GM12864 (cell line): Measurements from ENCODE around the gene HSPB7.

Source experiments
- DNase-seq: peaks from one replicate; pipeline ENCODE4 v3.0.0-alpha.2; 2011; ENCODE audit warnings: low read depth
- H3K4me3 ChIP-seq: 2 replicates; pipeline ENCODE4 v1.5.1; 2011; ENCODE audit warnings: mild to moderate bottlenecking, low read depth, low read length, control low read depth
- TF ChIP-seq, protein P1 (sequence below): IDR thresholded peaks from 2 replicates; pipeline ENCODE4 v1.5.1; 2011; ENCODE audit warnings: low read depth, mild to moderate bottlenecking, moderate library complexity, low read length, control low read depth, inconsistent platforms; ENCODE audit errors: missing control alignments

HSPB7 gene

DNA sequence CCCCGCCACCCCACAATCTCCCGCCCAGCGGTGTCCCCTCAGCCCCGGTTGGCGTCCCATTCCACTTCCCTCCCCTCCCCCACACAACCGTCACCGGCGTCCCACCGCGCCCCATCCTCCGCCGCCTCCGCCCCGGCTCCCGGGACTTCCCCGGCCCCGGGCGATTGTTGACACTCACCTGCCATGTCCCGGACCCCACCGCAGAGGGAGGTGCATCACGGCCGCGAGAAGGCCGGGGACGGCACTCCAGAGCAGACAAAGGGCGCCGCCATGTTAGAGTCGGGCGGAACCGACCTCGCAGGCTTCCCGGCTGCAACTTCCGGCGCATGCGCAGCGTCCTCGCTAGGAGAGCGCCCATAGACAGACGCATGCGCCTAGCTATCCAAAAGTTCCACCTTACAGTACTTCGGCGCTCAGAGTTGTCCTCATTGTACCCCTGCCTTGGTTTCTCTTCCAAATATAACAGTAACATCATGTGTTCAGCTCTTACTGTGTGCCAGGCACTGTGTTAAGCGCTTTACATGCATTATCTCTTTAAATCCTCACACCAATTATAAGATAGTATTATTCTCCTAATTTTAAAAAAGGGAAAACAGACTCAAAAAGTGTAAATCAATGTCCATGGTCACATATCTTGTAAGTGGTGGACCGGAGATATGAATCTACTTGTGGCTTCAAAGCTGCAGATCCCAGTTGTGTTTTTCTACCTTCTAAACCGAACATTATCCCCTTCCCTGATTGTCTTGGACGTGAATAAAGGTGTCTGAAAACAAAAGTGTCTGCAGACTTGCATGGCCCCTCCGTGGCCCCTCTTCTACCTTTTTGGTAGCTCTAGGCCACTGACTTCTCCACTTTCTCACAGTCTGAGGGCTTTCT lies 41.8 kb downstream of the HSPB7 start, which contains the start of gene ZBTB17:
Gene ZBTB17 (minus strand): TSS at position 297 of the 876 bp plus-strand sequence. CDS start 27,606 bp downstream, outside the sequence.
- H3K4me3 ChIP-seq = peak within 1 kb of the TSS; percentile 78
- TF ChIP-seq, protein P1, sequence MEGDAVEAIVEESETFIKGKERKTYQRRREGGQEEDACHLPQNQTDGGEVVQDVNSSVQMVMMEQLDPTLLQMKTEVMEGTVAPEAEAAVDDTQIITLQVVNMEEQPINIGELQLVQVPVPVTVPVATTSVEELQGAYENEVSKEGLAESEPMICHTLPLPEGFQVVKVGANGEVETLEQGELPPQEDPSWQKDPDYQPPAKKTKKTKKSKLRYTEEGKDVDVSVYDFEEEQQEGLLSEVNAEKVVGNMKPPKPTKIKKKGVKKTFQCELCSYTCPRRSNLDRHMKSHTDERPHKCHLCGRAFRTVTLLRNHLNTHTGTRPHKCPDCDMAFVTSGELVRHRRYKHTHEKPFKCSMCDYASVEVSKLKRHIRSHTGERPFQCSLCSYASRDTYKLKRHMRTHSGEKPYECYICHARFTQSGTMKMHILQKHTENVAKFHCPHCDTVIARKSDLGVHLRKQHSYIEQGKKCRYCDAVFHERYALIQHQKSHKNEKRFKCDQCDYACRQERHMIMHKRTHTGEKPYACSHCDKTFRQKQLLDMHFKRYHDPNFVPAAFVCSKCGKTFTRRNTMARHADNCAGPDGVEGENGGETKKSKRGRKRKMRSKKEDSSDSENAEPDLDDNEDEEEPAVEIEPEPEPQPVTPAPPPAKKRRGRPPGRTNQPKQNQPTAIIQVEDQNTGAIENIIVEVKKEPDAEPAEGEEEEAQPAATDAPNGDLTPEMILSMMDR = no peak
- DNase-seq = peak; percentile 84

DNA sequence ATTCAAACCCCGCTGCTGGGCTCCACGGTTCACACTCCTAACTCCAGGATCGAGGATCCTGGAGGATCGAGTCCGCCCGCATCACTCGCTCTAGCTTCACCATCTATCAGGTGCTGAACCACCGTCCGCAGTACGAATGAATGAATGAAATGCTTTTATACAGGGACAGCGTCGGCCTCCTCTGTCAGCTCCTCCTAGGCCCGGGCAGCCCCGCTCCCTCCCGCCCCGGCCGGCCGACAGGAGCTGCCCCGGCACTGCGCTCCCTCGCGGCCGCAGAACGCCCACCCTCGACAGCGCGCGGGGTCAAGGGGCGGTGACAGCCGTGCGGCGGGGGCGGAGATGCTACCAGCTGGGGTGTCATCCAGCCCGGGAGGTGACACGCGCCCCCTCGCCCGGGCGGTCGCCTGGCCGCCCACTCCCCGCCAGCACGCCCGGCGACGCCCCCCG lies 42.5 kb downstream of the HSPB7 start:
- H3K4me3 ChIP-seq = peak overlapping the region; percentile 78
- no peak for DNase-seq
- TF ChIP-seq, protein P1 = no peak

DNA sequence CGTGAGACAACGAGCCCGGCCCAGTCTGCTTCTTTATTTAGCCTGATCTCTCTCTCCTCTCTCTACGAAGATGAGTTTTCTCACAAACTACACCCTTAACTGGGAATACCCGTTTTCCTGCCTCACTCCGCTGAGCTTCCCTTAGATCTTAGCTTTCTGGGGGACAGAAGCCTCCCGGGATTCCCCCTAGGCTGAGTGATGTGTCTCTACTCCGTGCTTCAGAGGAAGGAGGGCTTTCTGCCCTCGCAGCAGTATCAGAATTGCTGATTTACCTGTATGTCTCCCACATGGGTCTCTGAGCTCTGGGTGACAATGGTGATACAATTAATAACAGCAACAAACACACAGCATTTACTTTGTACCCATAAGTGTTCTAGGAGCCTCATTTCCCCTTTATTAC lies 43.0 kb downstream of the HSPB7 start:
- TF ChIP-seq, protein P1 = no peak
- DNase-seq = peak; percentile 60
- H3K4me3 ChIP-seq = peak overlapping the region; percentile 78

DNA sequence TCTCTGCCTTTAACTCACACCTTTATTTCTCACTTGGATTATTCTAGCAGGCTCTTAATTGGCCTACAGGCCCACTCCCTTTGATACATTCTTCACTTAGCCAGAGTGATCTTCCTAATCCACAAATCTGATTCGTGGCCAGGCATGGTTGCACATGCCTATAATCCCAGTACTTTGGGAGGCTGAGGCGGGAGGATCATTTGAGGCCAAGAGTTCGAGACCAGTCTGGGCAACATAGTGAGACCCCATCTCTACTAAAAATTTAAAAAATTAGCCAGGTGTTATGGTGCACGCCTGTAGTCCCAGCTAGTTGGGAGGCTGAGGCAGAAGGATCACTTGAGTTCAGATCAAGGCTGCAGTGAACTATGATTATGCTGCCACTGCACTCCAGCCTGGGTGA lies 44.1 kb downstream of the HSPB7 start:
- no peak overlapping the region for H3K4me3 ChIP-seq
- DNase-seq = no peak
- TF ChIP-seq, protein P1 = no peak

DNA sequence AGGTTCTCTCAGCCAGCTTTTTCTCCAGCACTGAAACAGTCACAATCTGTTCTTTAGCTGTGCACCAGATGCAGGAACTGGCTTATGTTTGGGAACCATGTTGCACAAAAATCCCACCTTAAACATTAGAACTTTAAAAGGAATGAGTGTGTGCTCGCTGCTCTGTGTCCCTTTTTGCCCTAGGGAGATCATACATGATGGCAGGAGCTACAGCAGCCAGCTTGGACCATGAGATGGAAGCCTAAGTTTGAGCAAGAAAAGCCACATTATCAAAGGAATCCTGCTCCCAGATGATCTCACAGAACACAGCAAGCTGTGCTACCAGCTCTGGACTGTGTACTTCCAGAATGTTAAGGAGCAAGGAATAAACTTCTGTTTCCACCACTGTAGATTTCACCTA lies 45.4 kb downstream of the HSPB7 start:
- TF ChIP-seq, protein P1 = no peak
- DNase-seq = no peak
- no peak overlapping the region for H3K4me3 ChIP-seq

DNA sequence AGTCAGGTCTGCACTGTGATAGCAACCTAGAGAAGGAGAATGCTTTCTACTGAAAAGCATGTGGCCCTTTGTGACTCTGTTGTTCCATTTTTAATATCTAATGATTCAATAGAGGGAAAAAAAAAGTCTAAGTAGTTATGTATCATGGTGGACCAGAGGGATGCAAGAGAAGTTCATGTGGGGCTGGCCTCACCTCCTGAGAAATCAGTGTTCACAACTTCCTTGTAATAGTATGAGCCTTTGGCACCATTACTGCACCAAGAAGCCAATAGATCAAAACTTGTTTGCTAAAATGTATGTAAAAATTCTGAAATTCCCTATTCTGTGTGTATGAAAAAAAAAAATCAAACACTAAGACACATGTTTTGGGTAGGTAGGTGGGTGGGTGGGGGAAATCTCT lies 46.9 kb downstream of the HSPB7 start:
- TF ChIP-seq, protein P1 = no peak
- no peak for DNase-seq
- H3K4me3 ChIP-seq = no peak overlapping the region

DNA sequence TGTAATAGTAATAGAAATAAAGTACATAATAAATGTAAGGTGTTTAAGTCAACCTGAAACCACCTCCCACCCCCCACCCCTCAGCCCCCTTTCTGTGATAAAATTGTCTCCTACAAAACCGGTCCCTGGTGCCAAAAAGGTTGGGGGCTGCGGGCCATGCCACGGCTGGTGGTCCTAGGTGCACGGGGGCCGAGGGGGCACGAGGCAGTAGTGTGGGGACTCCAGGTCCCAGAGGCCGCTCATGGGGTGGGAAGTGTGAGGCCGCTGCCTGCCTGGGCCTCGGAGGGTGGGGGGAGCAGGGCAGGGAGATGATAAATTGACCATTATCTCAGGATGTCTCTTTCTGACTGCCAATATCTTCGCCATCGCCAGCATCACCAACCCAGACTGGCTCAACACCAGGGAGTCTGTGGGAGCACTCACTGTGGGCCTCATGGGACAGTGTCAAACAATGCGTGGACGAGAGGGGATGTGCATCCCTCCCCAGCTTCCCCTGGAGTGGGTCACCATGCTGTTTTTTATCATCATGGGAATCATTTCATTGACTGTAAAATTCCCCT lies 48.4 kb downstream of the HSPB7 start:
- no peak overlapping the region for H3K4me3 ChIP-seq
- no peak for DNase-seq
- TF ChIP-seq, protein P1 = no peak
